H1 (cell line): Measurements from ENCODE around the gene CCDC47. TPM values are rescaled to one million over a fixed set of nuclear protein-coding genes. Genes with fewer than 3 reads are reported as not detected.

ENCODE experiments used
- CTCF ChIA-PET: fragments of 300-600 bp; sonication (Branson Sonifier 250); formaldehyde crosslinking; loops from one replicate; lab custom pipeline; 2021; ENCODE audit not compliant: partially characterized antibody; lab: Charles Lee
- POLR2A ChIA-PET: fragments of 300-600 bp; sonication (Branson Sonifier 250); formaldehyde crosslinking; loops from one replicate; lab custom pipeline; 2021; ENCODE audit warnings: inconsistent platforms; ENCODE audit not compliant: partially characterized antibody; lab: Charles Lee
- DNase-seq, 2 experiments: peaks; one replicate each; pipeline versions ENCODE4 v3.0.0 to v3.0.0-alpha.2; 2010 to 2022; ENCODE audit warnings: low spot score in 2 of 2, low read depth in 1 of 2, mixed read lengths in 1 of 2
- FAIRE-seq: peaks from 2 replicates; lab custom pipeline; 2011; peaks lifted over from hg19 to GRCh38; lab: Jason Lieb, UNC
- H2AFZ ChIP-seq: 2 replicates; pipeline ENCODE4 v1.8.1; 2012; ENCODE audit warnings: low read length, inconsistent platforms
- H2AK5ac ChIP-seq: 2 replicates; pipeline ENCODE4 v1.6.1; 2013; ENCODE audit warnings: low read depth, low read length
- H2BK120ac ChIP-seq: replicated peaks from 2 replicates; pipeline ENCODE3; 2013; ENCODE audit warnings: low read depth, low read length, inconsistent platforms
- H2BK12ac ChIP-seq: 2 replicates; pipeline ENCODE4 v1.6.1; 2013; ENCODE audit warnings: low read depth, low read length
- H2BK15ac ChIP-seq: 2 replicates; pipeline ENCODE4 v1.6.1; 2013; ENCODE audit warnings: low read length
- H2BK20ac ChIP-seq: 2 replicates; pipeline ENCODE4 v1.6.1; 2013; ENCODE audit warnings: low read length
- H2BK5ac ChIP-seq: 2 replicates; pipeline ENCODE4 v1.6.1; 2013; ENCODE audit warnings: low read depth, low read length
- H3K14ac ChIP-seq: 2 replicates; pipeline ENCODE4 v1.6.1; 2013; ENCODE audit warnings: inconsistent platforms; ENCODE audit not compliant: insufficient read length
- H3K18ac ChIP-seq: 2 replicates; pipeline ENCODE4 v1.6.1; 2013; ENCODE audit warnings: low read length; ENCODE audit errors: extremely low read depth
- H3K23ac ChIP-seq: 2 replicates; pipeline ENCODE4 v1.6.1; 2013; ENCODE audit warnings: inconsistent platforms; ENCODE audit not compliant: insufficient read length
- H3K23me2 ChIP-seq: 2 replicates; pipeline ENCODE4 v1.6.1; 2013; ENCODE audit warnings: low read depth, low read length
- H3K27ac ChIP-seq: 2 replicates; pipeline ENCODE4 v1.6.1; 2011; ENCODE audit warnings: low read depth, low read length, inconsistent platforms
- H3K27me3 ChIP-seq, 4 experiments: replicated peaks in 1 of 4; 1 replicate in 1 of 4; 2 replicates in 3 of 4; pipeline versions ENCODE4 v1.6.1 to v1.8.1; 2011 to 2013; ENCODE audit warnings: low read length in 3 of 4, mild to moderate bottlenecking in 3 of 4, inconsistent platforms in 2 of 4, mixed read lengths in 2 of 4, moderate library complexity in 1 of 4; ENCODE audit not compliant: control insufficient read depth in 3 of 4, insufficient read depth in 3 of 4; ENCODE audit errors: extremely low read depth in 1 of 4
- H3K36me3 ChIP-seq, 4 experiments: 2 replicates each; pipeline versions ENCODE4 v1.6.1 to v1.8.1; 2011 to 2013; ENCODE audit warnings: mild to moderate bottlenecking in 4 of 4, low read length in 3 of 4, moderate library complexity in 2 of 4, control low read depth in 1 of 4, inconsistent platforms in 1 of 4; ENCODE audit not compliant: insufficient read depth in 4 of 4, control insufficient read depth in 2 of 4
- H3K4ac ChIP-seq: replicated peaks from 2 replicates; pipeline ENCODE3; 2013; ENCODE audit warnings: low read length, low read depth, mixed read lengths, inconsistent platforms; ENCODE audit not compliant: insufficient read length
- H3K4me1 ChIP-seq, 4 experiments: replicated peaks in 1 of 4; 1 replicate in 1 of 4; 2 replicates in 3 of 4; pipeline versions ENCODE4 v1.6.1 to v1.8.1; 2011 to 2013; ENCODE audit warnings: low read length in 3 of 4, inconsistent platforms in 2 of 4, mixed read lengths in 1 of 4; ENCODE audit not compliant: insufficient read depth in 4 of 4, control insufficient read depth in 3 of 4
- H3K4me2 ChIP-seq, 2 experiments: 2 replicates each; pipeline versions ENCODE4 v1.6.1 to v1.8.1; 2011 to 2013; ENCODE audit warnings: low read depth in 2 of 2, low read length in 2 of 2, control low read depth in 1 of 2, inconsistent platforms in 1 of 2, mild to moderate bottlenecking in 1 of 2; ENCODE audit not compliant: insufficient read depth in 1 of 2
- H3K4me3 ChIP-seq, 4 experiments: fragments of 200-600, 300-600 bp in 1 of 4; sonication (generic), shearing (Covaris generic), sonication (Bioruptor Twin) in 1 of 4; 2 replicates each; pipeline versions ENCODE4 v1.5.1 to v1.8.1; 2011 to 2016; ENCODE audit warnings: low read length in 4 of 4, low read depth in 3 of 4, control low read depth in 2 of 4, inconsistent platforms in 2 of 4, mild to moderate bottlenecking in 2 of 4, mixed read lengths in 1 of 4, moderate library complexity in 1 of 4; ENCODE audit not compliant: insufficient read depth in 2 of 4; ENCODE audit errors: extremely low read depth in 1 of 4
- H3K56ac ChIP-seq: replicated peaks from 2 replicates; pipeline ENCODE3; 2013; ENCODE audit warnings: low read depth, mild to moderate bottlenecking, mixed read lengths, low read length, inconsistent platforms; ENCODE audit not compliant: insufficient read length
- H3K79me1 ChIP-seq: 2 replicates; pipeline ENCODE4 v1.6.1; 2013; ENCODE audit warnings: low read depth, low read length, control low read depth
- H3K79me2 ChIP-seq, 2 experiments: 2 replicates each; pipeline versions ENCODE4 v1.6.1 to v1.8.1; 2012 to 2013; ENCODE audit warnings: low read length in 2 of 2, mild to moderate bottlenecking in 2 of 2, inconsistent platforms in 1 of 2; ENCODE audit not compliant: insufficient read depth in 2 of 2, control insufficient read depth in 1 of 2
- H3K9ac ChIP-seq, 4 experiments: replicated peaks in 1 of 4; 1 replicate in 1 of 4; 2 replicates in 3 of 4; pipeline versions ENCODE4 v1.6.1 to v1.8.1; 2011 to 2013; ENCODE audit warnings: low read depth in 3 of 4, low read length in 3 of 4, control low read depth in 2 of 4, mild to moderate bottlenecking in 2 of 4, moderate library complexity in 2 of 4, inconsistent platforms in 1 of 4; ENCODE audit errors: extremely low read depth in 1 of 4
- H3K9me3 ChIP-seq, 2 experiments: 2 replicates each; pipeline versions ENCODE4 v1.6.1 to v1.8.1; 2012 to 2013; ENCODE audit warnings: mild to moderate bottlenecking in 2 of 2, moderate library complexity in 2 of 2, control low read depth in 1 of 2, inconsistent platforms in 1 of 2, low read depth in 1 of 2, low read length in 1 of 2, mixed read lengths in 1 of 2; ENCODE audit not compliant: insufficient read depth in 2 of 2
- H4K20me1 ChIP-seq, 2 experiments: replicated peaks in 1 of 2; 2 replicates each; pipeline versions ENCODE3 to v1.8.1; 2011 to 2013; ENCODE audit warnings: inconsistent platforms in 2 of 2, low read length in 2 of 2, mild to moderate bottlenecking in 1 of 2; ENCODE audit not compliant: insufficient read depth in 2 of 2, control insufficient read depth in 1 of 2
- H4K5ac ChIP-seq: 2 replicates; pipeline ENCODE4 v1.6.1; 2013; ENCODE audit warnings: low read length, low read depth, mixed read lengths, inconsistent platforms; ENCODE audit not compliant: insufficient read length
- H4K8ac ChIP-seq: 2 replicates; pipeline ENCODE4 v1.8.0; 2013; ENCODE audit warnings: mild to moderate bottlenecking, moderate library complexity, low read length, inconsistent platforms; ENCODE audit not compliant: insufficient read depth; ENCODE audit errors: extremely low read depth
- H4K91ac ChIP-seq: replicated peaks from 2 replicates; pipeline ENCODE3; 2013; ENCODE audit warnings: low read length, mixed read lengths, inconsistent platforms; ENCODE audit not compliant: insufficient read length
- POLR2AphosphoS5 ChIP-seq: IDR thresholded peaks from 2 replicates; pipeline ENCODE4 v1.6.1; 2011; ENCODE audit warnings: low read depth, low read length
- SUZ12 ChIP-seq: fragments of 200-600 bp; sonication (generic); IDR thresholded peaks from 2 replicates; pipeline ENCODE4 v1.6.1; 2012; ENCODE audit warnings: mild to moderate bottlenecking, inconsistent platforms, low read length, moderate library complexity, mixed read lengths
- WGBS, 2 experiments: shearing (Covaris generic) in 1 of 2; methylation state at CpG; one replicate each; pipeline versions ENCODE4 v1.1.6 to v1.1.7; 2013 to 2015; ENCODE audit warnings: low lambda C conversion rate in 2 of 2, mixed read lengths in 2 of 2, inconsistent platforms in 1 of 2, low coverage in 1 of 2, missing lambda C conversion rate in 1 of 2; ENCODE audit not compliant: insufficient replicate concordance in 2 of 2, insufficient coverage in 1 of 2, insufficient read length in 1 of 2; ENCODE audit errors: extremely low coverage in 1 of 2, missing lambda C conversion rate in 1 of 2; 5-methylcytosine and 5-hydroxymethylcytosine counted together
- polyA plus RNA-seq, 7 experiments: library from polyadenylated mRNA; depleted of rRNA in 3 of 7; stranded (reverse) in 5 of 7; unstranded in 2 of 7; fragments of >200 nt in 5 of 7; fragments of 200-250 nt in 2 of 7; gene quantifications; 1 replicate in 5 of 7; 2 replicates in 1 of 7; 4 replicates in 1 of 7; pipeline versions ENCODE4 v1.2.1 to v1.2.3, GENCODE V29; 2011 to 2013; ENCODE audit warnings: missing spikeins in 2 of 7, mixed read lengths in 2 of 7
- total RNA-seq: library from RNA; stranded (reverse); fragmentation: NEBNext Ultra II Directional; extraction: Animal tissue kit (Norgen Biotek cat#: 25700); gene quantifications from 2 replicates; pipeline ENCODE4 v1.2.1, GENCODE V29; 2021

Gene CCDC47
- total and polyA plus RNA-seq, 2 of the 8 experiments (the other 6 are each of a cell fraction or from before 2014, with no cell fraction given), result 21.2 to 83.1 TPM

GRCh38 chr17:63817736-63818385 is 44.5 kb upstream of the CCDC47 start:
- H2BK120ac ChIP-seq, result no peak overlapping the region
- H3K23ac ChIP-seq, result no peak overlapping the region
- H2BK15ac ChIP-seq, result no peak overlapping the region
- no peaks in the 10 kb centered on the region for H3K79me2 ChIP-seq
- H4K91ac ChIP-seq, result no peak overlapping the region
- H3K4ac ChIP-seq, result no peak overlapping the region
- peaks cover 9 to 32% of the 10 kb centered on the region in 2 experiments for H4K20me1 ChIP-seq
- no peak for DNase-seq
- no peak overlapping the region for H3K14ac ChIP-seq
- no peak overlapping the region for H3K4me3 ChIP-seq
- peaks cover 62 to 97% (median 94%) of the 10 kb centered on the region in 4 experiments for H3K36me3 ChIP-seq
- WGBS, 2 experiments, result 90% methylated on average over 27 of the region's 27 CpGs; no CpG with 5 or more reads in 1 of the 2 experiments
- no peaks in the 10 kb centered on the region for H3K9me3 ChIP-seq
- H2BK12ac ChIP-seq, result no peak overlapping the region
- no peaks in the 10 kb centered on the region for H3K27me3 ChIP-seq
- no peak overlapping the region for H2BK20ac ChIP-seq
- no peak overlapping the region for H4K8ac ChIP-seq
- no peaks in the 10 kb centered on the region for H3K4me1 ChIP-seq
- TF ChIP-seq SUZ12, result no peak
- peak; percentile 62 for TF ChIP-seq POLR2AphosphoS5
- H3K18ac ChIP-seq, result no peak overlapping the region
- ChIA-PET CTCF (interaction anchor here (0.7 to 2.0 kb wide), 5 partner anchors 10 to 32 kb away, joined by 3 to 10 read pairs (median 3); no protein-coding TSS in a partner anchor), POLR2A (interaction anchor here (0.8 to 32.3 kb wide), 9 partner anchors 3 to 240 kb away, joined by 3 to 593 read pairs (median 6); partner anchors contain the start of genes CCDC47, DDX42, FTSJ3 and PSMC5)
- H3K23me2 ChIP-seq, result no peaks in the 10 kb centered on the region
- no peak overlapping the region for H3K4me2 ChIP-seq
- no peak overlapping the region for H2AFZ ChIP-seq
- no peak overlapping the region for H4K5ac ChIP-seq
- no peaks in the 10 kb centered on the region; the same call in none of the 2 replicates for H3K79me1 ChIP-seq
- peak overlapping the region in 1 of 4 experiments; percentile 13; a peak in 1 of 7 replicates for H3K9ac ChIP-seq
- FAIRE-seq, result no peak
- H3K56ac ChIP-seq, result no peak overlapping the region
- H2AK5ac ChIP-seq, result no peak overlapping the region
- no peak overlapping the region for H2BK5ac ChIP-seq
- no peak overlapping the region for H3K27ac ChIP-seq
